K562 (cell line): Measurements from ENCODE around the gene NVL. TPM values are rescaled to one million over a fixed set of nuclear protein-coding genes. Genes with fewer than 3 reads are reported as not detected.

Experiments
- ATF7 ChIP-seq: fragments of 450-650 bp; IDR thresholded peaks from 2 replicates; pipeline ENCODE4 v1.7.1; 2014; ENCODE audit warnings: mild to moderate bottlenecking, moderate library complexity
- BMI1 ChIP-seq: fragments of 150-350 bp; IDR thresholded peaks from 2 replicates; pipeline ENCODE4 v1.6.1; 2014; ENCODE audit warnings: low read length
- CTBP1 ChIP-seq: fragments of 450-650 bp; IDR thresholded peaks from 2 replicates; pipeline ENCODE4 v1.6.1; 2016; ENCODE audit warnings: borderline replicate concordance
- FOXJ2 ChIP-seq: fragments of 200-800 bp; sonication (Bioruptor generic); IDR thresholded peaks from 2 replicates; pipeline ENCODE4 v1.6.1; 2016; ENCODE audit warnings: missing genetic modification characterization, missing compliant biosample characterization
- GATAD2B ChIP-seq: fragments of 450-650 bp; IDR thresholded peaks from 2 replicates; pipeline ENCODE4 v1.6.1; 2017; ENCODE audit warnings: mild to moderate bottlenecking, borderline replicate concordance
- HDAC1 ChIP-seq, 2 experiments: fragments of 450-650 bp; IDR thresholded peaks; 2 replicates each; pipeline ENCODE4 v1.6.1; 2016 to 2017; ENCODE audit warnings: inconsistent platforms in 1 of 2, mild to moderate bottlenecking in 1 of 2, moderate library complexity in 1 of 2
- KAT2B ChIP-seq: IDR thresholded peaks from one replicate; pipeline ENCODE4 v1.6.1; 2012; ENCODE audit warnings: low read depth, mild to moderate bottlenecking, control low read depth, inconsistent platforms, low read length, moderate library complexity
- NFATC3 ChIP-seq: fragments of 450-650 bp; IDR thresholded peaks from 2 replicates; pipeline ENCODE4 v1.6.1; 2017; ENCODE audit warnings: mild to moderate bottlenecking
- PBX2 ChIP-seq, 2 experiments: IDR thresholded peaks in 1 of 2; conservative IDR thresholded peaks in 1 of 2; 2 replicates each; pipeline ENCODE4 v1.6.1; 2016; ENCODE audit warnings: low read depth in 2 of 2, mild to moderate bottlenecking in 1 of 2, missing compliant biosample characterization in 1 of 2, missing genetic modification characterization in 1 of 2, moderate library complexity in 1 of 2
- RAD51 ChIP-seq: fragments of 450-650 bp; IDR thresholded peaks from 2 replicates; pipeline ENCODE4 v1.7.1; 2016; ENCODE audit warnings: low read depth, mild to moderate bottlenecking, borderline replicate concordance
- TBL1XR1 ChIP-seq, 2 experiments: IDR thresholded peaks; 2 replicates each; pipeline ENCODE4 v1.6.1; 2012; ENCODE audit warnings: improper control_type of control experiment in 2 of 2, low read length in 2 of 2, mild to moderate bottlenecking in 1 of 2
- ZFP36 ChIP-seq: fragments of 150-350 bp; IDR thresholded peaks from 2 replicates; pipeline ENCODE4 v1.6.1; 2018; ENCODE audit warnings: low read length, low read depth; ENCODE audit not compliant: partially characterized antibody
- ZNF282 ChIP-seq: sonication (generic); formaldehyde crosslinking; IDR thresholded peaks from 2 replicates; pipeline ENCODE4 v1.8.1; 2023; ENCODE audit warnings: missing genetic modification reagents
- ZNF79 ChIP-seq: fragments of 250-450 bp; sonication (Bioruptor Pico); IDR thresholded peaks from 2 replicates; pipeline ENCODE4 v1.4.0; 2020; ENCODE audit warnings: low read depth, mild to moderate bottlenecking, moderate library complexity
- polyA plus RNA-seq, 8 experiments: library from polyadenylated mRNA; depleted of rRNA in 4 of 8; stranded (reverse) in 5 of 8; unstranded in 3 of 8; fragments of >200 nt; fragmentation: Nextera tagmentation in 2 of 8; fragmentation: Illumina TruSeq in 1 of 8; extraction: Ambion mirVana in 2 of 8; extraction: Trizol in 1 of 8; gene quantifications; 2 replicates each; pipeline versions ENCODE4 v1.2.1 to v1.2.3, GENCODE V29; 2011 to 2014; ENCODE audit warnings: inconsistent platforms in 1 of 8, missing spikeins in 1 of 8
- total RNA-seq, 7 experiments: library from RNA; depleted of rRNA in 6 of 7; stranded (reverse); fragments of >200 nt in 6 of 7; fragmentation: Illumina TruSeq in 2 of 7; extraction: Trizol in 2 of 7; gene quantifications; 2 replicates each; pipeline versions ENCODE4 v1.2.1 to v1.2.3, GENCODE V29; 2011 to 2021; ENCODE audit warnings: low replicate concordance in 1 of 7
- TF ChIP-seq, protein P1 (sequence below): fragments of 250-450 bp; sonication (Bioruptor Pico); IDR thresholded peaks from 2 replicates; pipeline ENCODE4 v1.5.0; 2022; ENCODE audit warnings: mild to moderate bottlenecking
- TF ChIP-seq, protein P2 (sequence below), 3 experiments: fragments of 200-800 bp in 1 of 3; sonication (Bioruptor generic) in 1 of 3; sonication (generic) in 1 of 3; formaldehyde crosslinking in 1 of 3; IDR thresholded peaks; 2 replicates each; pipeline versions ENCODE4 v1.6.1 to v1.8.0; 2016 to 2022; ENCODE audit warnings: mild to moderate bottlenecking in 2 of 3, missing compliant biosample characterization in 2 of 3, missing genetic modification characterization in 2 of 3, missing genetic modification reagents in 1 of 3
- TF ChIP-seq, protein P3 (sequence below): fragments of 250-450 bp; sonication (Bioruptor Pico); IDR thresholded peaks from 2 replicates; pipeline ENCODE4 v1.5.0; 2021; ENCODE audit warnings: mild to moderate bottlenecking, borderline replicate concordance

The NVL gene
- total and polyA plus RNA-seq, 9 of the 15 experiments (the other 6 are each of a cell fraction or from before 2014, with no cell fraction given), result 32.5 to 86.6 (median 62.9) TPM

DNA sequence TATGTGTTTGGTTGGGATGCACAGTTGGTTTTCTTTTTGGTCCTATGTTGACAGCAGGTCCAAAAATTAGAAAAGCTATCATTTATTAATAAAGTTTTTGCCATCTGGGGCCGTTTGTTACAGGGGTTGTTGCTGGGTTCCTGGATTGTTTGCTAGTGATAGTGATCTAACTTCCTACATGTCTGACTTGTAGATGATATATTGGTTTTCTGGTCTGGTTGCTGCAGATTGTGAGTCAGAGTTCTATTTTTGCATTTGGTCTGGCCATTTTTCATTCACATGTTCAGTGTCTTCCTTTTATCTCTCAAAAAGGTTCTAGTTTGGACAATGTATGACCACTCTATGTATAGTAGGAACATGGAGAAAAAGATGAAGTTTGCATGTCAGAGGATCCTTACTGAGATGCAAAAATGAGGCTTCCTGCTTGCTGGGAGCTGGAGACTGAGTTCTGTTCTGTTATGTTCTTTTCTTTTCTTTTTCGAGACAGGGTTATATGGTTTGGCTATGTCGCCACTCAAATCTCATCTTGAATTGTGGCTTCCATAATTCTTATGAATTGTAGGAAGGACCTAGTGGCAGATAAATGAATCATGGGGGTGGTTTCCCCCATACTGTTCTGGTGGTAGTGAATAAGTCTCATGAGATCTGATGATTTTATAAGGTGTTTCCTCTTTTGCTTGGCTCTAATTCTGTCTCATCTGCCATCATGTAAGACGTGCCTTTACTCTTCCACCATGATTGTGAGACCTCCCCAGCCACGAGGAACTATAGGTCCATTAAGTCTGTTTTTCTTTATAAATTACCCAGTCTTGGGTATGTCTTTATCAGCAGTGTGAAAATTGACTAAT lies 4.2 kb upstream of the NVL start (continued):
- TF ChIP-seq PBX2 (CRISPR knock-in tag; IDR thresholded peaks at IDR 0.05; ENCODE audit: low read depth) (peak; percentile 62), PBX2 (tag; conservative IDR thresholded peaks at IDR 0.05; ENCODE audit: low read depth) (peak; percentile 95), TBL1XR1 (IDR thresholded peaks at IDR 0.05; ENCODE audit: low read length in 2 of 2) (peak in 1 of 2 experiments; percentile 62; a peak in 1 of 4 replicates), HDAC1 (IDR thresholded peaks at IDR 0.05) (0 out of 4 replicates have a peak, but pooled peaks of 1 of the 2 experiments have one; percentile 38), GATAD2B (no peak), ATF7 (peak; percentile 48), NFATC3 (no peak), ZNF282 (no peak), ZNF79 (no peak), ZFP36 (no peak), KAT2B (no peak), RAD51 (no peak), FOXJ2 (tag) (peak; percentile 90), CTBP1 (peak; percentile 31; the same call in 1 of the 2 replicates), BMI1 (no peak)
- TF ChIP-seq, protein P1, sequence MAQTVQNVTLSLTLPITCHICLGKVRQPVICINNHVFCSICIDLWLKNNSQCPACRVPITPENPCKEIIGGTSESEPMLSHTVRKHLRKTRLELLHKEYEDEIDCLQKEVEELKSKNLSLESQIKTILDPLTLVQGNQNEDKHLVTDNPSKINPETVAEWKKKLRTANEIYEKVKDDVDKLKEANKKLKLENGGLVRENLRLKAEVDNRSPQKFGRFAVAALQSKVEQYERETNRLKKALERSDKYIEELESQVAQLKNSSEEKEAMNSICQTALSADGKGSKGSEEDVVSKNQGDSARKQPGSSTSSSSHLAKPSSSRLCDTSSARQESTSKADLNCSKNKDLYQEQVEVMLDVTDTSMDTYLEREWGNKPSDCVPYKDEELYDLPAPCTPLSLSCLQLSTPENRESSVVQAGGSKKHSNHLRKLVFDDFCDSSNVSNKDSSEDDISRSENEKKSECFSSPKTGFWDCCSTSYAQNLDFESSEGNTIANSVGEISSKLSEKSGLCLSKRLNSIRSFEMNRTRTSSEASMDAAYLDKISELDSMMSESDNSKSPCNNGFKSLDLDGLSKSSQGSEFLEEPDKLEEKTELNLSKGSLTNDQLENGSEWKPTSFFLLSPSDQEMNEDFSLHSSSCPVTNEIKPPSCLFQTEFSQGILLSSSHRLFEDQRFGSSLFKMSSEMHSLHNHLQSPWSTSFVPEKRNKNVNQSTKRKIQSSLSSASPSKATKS, result no peak
- TF ChIP-seq, protein P2, sequence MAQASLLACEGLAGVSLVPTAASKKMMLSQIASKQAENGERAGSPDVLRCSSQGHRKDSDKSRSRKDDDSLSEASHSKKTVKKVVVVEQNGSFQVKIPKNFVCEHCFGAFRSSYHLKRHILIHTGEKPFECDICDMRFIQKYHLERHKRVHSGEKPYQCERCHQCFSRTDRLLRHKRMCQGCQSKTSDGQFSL (CRISPR knock-in tag; IDR thresholded peaks at IDR 0.05), result no peak
- TF ChIP-seq, protein P2 (tag; IDR thresholded peaks at IDR 0.05), result no peak
- TF ChIP-seq, protein P3, sequence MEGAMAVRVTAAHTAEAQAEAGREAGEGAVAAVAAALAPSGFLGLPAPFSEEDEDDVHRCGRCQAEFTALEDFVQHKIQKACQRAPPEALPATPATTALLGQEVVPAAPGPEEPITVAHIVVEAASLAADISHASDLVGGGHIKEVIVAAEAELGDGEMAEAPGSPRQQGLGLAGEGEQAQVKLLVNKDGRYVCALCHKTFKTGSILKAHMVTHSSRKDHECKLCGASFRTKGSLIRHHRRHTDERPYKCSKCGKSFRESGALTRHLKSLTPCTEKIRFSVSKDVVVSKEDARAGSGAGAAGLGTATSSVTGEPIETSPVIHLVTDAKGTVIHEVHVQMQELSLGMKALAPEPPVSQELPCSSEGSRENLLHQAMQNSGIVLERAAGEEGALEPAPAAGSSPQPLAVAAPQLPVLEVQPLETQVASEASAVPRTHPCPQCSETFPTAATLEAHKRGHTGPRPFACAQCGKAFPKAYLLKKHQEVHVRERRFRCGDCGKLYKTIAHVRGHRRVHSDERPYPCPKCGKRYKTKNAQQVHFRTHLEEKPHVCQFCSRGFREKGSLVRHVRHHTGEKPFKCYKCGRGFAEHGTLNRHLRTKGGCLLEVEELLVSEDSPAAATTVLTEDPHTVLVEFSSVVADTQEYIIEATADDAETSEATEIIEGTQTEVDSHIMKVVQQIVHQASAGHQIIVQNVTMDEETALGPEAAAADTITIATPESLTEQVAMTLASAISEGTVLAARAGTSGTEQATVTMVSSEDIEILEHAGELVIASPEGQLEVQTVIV (CRISPR knock-in tag), result no peak
